ENCODE data around the gene TMOD1.
"Not testable (repeated sequence)": the region's sequence is repeated elsewhere in the genome, so short reads cannot be mapped to it uniquely, and the experiment has no call there.

The TMOD1 gene

DNA sequence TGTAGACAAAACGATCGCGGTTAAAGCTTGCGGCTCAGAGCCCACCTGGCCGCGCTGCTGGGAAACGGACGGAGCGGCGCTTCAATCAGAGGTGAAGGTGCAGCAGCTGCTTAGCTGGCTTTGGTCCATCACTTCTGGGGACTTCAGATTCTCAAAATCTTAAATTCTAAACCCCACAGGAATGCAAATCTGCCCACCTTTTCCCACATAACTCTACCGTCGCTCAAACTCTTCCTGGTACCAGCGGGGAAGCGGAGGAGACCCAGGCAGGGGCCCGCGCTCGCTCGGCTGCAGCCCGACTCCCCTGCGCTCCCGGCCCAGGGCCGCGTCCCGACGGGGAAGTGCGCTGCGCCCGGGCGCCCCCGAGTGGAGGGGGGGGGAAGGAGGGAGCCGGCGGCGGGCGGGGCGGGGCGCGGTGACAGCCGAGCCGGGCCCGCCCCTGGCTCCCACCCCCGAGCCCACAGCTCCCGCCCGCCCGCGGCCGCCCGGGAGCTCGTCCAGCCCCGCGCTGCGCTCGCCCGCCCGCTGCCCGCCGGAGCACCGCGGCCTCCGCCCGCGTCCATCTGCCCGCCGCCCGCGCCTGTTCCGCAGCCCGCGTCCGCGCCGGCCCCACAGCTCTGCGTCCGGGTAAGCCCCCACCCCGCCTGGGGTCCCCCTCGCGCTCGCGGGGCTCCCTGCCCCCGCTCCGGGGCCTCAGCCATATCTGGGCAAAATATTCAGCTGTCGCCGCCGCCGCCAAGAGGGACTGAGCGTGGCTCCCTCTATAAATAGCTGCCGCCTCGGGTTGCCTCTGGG is at the start of gene TMOD1:
Gene TMOD1, plus strand, starts transcription at position 490 of the 795 bp plus-strand sequence. CDS start 22,523 bp downstream, outside the sequence.
- peak; percentile 11 for DNase-seq (ENCODE audit: low spot score)

- DNase-seq (ENCODE audit: low spot score) = not testable (repeated sequence)
Measured at GRCh38 chr9:97453573-97453972, 47.9 kb upstream of the TMOD1 start.

DNA sequence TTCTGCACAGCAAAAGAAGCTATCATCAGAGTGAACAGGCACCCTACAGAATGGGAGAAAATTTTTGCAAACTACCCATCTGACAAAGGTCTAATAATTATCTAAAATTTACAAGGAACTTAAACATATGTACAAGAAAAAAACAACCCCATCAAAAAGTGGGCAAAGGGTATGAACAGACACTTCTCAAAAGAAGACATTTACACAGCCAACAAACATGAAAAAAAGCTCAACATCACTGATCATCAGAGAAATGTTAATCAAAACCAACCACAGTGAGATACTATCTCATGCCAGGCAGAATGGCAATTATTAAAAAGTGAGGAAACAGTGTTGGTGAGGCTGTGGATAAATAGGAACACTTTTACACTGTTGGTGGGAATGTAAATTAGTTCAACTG is 44.6 kb upstream of the TMOD1 start:
- DNase-seq (ENCODE audit: low spot score) = not testable (repeated sequence)

DNA sequence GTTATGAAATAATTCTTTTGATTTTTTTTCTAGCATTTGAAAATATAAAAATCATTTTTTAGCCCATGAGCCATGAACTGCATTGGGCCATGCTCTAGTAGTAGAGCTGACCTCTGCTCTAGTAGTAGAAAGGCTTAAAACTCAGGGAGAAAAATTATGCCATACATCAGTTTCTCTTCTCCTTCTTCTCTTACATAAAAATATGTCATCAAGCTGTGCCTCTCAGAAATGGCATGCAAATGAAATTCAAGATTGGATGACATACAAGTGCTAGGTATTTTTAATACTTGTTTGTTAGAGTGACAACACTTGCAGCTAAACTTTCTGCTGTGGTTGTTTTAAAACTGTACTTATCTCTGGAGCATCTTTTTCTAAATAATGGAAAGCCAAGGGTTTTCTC is 42.1 kb upstream of the TMOD1 start:
- no peak for DNase-seq (ENCODE audit: low spot score)

GRCh38 chr9:97462159-97462558 is 39.3 kb upstream of the TMOD1 start:
- no peak for DNase-seq (ENCODE audit: low spot score)

DNA sequence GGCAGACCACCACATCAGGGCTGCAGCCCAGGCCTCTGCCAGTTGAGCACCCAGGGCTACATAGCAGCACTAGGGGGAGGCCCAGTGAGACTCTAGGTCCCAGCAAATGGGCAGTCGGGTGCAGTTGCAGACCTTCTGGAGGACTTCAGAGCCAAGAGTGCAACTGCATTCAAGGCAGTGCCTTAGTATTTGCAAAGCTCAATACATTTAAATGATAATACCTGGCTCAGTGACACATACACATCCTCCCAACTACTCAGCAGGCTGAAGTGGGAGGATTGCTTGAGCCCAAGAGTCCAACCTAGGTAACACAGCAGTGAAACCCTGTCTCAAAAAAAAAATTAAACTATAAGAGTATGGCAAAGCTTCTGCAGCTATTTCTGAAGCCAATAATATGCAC is 38.6 kb upstream of the TMOD1 start:
- DNase-seq (ENCODE audit: low spot score) = no peak

DNA sequence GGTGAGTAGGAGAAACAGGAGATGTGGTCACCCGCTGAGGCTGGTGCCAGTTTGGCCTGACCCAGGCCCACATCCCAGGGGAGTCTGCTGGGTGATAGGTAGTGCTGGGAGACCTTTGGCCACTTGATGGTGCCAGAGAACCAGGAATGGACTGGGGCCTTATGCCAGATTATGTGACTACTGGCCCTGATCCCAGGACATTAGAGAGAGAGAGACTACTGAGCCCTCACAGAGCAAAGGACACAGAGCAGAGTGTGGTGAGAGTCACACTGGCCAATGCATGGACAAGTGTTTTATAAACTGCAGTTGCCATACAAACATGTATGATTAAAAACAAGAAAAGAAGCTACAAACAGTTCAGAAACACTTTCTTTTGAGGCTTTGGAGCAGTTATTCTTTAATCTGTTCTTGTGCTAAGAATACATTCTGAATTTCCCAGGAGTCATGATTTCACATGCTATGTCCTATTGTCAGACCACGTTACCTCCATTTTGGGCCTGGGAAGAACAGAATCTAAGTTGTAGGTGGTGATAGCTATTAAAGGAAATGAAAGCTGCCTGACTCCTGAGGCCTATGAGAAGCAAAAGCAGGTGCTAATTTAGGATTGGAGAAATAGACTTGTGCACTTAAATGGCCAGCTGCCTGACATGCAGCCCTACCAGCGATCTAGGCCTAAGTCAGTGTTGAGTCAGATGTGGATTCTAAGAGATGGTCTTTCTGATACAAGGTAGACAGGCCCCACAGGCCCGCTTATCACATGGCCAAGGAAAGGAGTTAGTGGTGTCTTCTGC is 32.6 kb upstream of the TMOD1 start:
- no peak for DNase-seq (ENCODE audit: low spot score)

DNA sequence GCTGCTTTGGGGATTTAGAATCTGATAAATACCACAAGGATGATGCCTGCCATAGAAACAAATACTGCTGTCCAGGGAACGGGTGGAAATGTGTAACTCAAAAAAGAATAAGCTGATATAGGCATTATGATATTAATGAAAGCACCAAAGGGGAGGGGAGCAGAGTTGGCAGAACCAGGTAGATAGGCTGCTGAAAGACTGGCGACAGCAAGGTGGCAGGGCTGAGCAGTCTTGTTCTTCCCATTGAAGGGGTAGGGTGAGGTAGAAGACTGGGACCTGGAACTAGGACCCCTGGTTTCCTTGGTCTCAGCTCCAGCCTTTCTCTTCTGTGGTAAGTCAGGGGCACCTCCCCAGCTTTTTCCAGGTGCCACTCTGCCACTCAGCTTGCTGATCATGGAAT is 31.4 kb upstream of the TMOD1 start:
- DNase-seq (ENCODE audit: low spot score) = no peak

DNA sequence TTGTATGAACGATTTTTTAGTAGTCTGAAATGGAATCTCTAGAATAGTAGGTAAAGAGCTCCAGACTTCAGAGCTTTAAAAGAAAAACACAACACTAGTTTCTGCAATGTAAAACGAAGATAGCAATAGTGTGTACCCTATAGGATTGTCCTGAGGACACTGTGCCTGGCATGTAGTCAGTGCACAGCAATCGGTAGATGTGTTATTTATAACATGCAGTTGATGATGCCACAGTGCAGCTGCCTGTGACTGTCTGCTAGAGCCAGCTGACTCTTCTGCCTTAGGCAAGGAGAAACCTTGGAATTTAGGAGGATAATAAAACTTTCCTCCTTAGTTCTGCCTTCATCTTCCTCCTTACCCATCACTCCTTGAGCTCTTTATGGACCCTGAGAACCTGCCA is 27.7 kb upstream of the TMOD1 start:
- no peak for DNase-seq (ENCODE audit: low spot score)

DNA sequence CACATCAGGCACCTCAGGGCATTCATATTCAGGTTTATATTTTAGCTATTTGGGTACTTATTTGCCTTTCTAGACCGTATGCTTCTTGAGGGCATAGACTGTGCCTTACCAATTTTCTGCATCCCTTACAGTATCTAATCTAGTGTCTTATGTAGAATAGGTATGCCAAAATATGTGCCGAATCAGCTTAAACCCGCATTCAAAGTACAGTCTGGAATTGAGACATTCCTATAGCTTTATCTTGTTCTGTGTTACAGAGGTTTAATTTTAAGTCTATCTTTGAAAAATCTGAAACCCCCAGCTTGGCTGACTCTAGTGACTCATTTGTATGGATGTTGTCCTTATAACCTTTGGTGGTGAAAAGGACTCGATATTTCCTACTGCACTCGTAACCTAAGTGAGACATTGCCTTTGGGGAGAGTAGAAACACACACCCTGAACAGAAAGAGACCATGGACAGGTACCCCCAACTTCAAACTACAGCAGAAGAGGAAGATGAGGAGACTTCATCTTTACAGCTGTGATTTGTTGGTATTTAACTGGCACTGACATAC is 27.0 kb upstream of the TMOD1 start:
- DNase-seq (ENCODE audit: low spot score) = no peak

GRCh38 chr9:97475059-97475458 is 26.4 kb upstream of the TMOD1 start:
- no peak for DNase-seq (ENCODE audit: low spot score)

- no peak for DNase-seq (ENCODE audit: low spot score)
Measured at GRCh38 chr9:97478301-97478981, 23.0 kb upstream of the TMOD1 start.

- no peak for DNase-seq (ENCODE audit: low spot score)
Measured at GRCh38 chr9:97479496-97480159, 21.8 kb upstream of the TMOD1 start.

- no peak for DNase-seq (ENCODE audit: low spot score)
Measured at GRCh38 chr9:97480174-97480573, 21.3 kb upstream of the TMOD1 start.

- DNase-seq (ENCODE audit: low spot score) = no peak
Measured at GRCh38 chr9:97480749-97481148, 20.7 kb upstream of the TMOD1 start.

DNA sequence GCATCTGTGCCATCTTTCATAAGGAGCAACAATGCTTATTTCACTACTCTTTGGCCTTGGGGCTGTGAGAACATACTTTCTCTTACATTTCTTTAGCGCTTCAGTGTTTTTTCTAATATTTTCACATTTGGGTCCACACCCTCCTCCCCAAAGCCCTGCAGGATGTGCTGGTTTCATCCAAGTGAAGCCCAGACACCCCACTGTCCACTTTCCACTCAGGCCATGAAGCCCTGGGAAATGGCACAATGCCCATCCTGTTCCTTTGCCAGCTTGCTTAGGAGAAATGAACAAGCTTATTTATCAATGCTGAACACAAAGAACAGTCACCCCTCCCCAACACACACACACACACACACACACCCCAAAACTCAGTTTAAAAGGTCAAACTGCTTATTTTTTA is 17.3 kb upstream of the TMOD1 start:
- no peak for DNase-seq (ENCODE audit: low spot score)

GRCh38 chr9:97487107-97487506 is 14.4 kb upstream of the TMOD1 start:
- no peak for DNase-seq (ENCODE audit: low spot score)

DNA sequence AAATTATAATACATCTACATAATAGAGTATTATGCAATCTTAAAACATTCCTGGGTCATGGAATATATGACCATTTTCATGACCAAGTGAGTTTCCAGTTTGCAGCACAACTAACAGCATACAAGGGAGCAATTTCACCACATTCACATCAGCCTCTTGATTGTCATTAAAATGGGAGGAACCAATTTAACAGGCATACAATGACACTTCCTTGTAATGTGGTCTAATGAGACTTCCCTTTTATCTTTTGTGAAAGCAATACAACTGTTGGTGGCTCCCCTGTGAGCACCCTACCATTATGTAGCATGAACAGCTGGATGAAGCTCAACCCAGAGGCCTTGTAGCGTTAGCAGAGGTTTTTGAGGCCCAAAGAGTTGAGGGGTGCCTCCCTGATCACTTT is 13.6 kb upstream of the TMOD1 start:
- DNase-seq (ENCODE audit: low spot score) = no peak

GRCh38 chr9:97491216-97491999 is 10.1 kb upstream of the TMOD1 start:
- no peak for DNase-seq (ENCODE audit: low spot score)

DNA sequence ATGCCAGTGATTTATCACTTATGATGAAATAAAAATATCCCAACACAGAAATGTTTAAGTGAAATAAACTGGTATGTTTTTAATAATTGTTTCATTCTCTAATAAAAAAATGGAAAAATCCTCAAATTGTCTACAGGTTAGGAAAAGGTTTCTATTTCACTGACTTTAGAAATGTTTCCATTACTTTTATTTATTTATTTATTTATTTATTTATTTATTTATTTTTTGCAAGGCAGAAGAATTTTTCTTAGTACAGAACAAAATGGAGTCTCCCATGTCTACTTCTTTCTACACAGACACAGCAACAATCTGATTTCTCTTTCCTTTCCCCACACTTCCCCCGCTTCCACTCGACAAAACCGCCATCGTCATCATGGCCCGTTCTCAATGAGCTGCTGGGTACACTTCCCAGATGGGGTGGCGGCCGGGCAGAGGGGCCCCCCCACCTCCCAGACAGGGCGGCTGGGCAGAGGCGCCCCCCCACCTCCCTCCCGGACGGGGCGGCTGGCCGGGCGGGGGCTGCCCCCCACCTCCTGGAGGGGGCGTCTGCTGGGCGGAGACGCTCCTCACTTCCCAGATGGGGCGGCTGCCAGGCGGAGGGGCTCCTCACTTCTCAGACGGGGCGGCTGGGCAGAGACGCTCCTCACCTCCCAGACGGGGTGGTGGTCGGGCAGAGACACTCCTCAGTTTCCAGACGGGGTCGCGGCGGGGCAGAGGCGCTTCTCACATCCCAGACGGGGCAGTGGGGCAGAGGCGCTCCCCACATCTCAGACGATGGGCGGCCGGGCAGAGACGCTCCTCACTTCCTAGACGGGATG is 3.7 kb upstream of the TMOD1 start:
- not testable (repeated sequence) for DNase-seq (ENCODE audit: low spot score)

All from CD4-positive, alpha-beta T cell treated with Interleukin-6 at 100 ng/mL for 8 hours (primary cell).